Kidney (tissue), 14 donors: ENCODE data around the gene HARBI1. TPM values are rescaled to one million over a fixed set of nuclear protein-coding genes. Genes with fewer than 3 reads are reported as not detected.

Experiments
- DNase-seq, 5 donors: peaks; one replicate each; pipeline ENCODE4 v3.0.0-alpha.2; 2013 to 2020
- FAIRE-seq: peaks from 2 replicates; lab custom pipeline; 2012; peaks lifted over from hg19 to GRCh38; lab: Jason Lieb, UNC
- H3K27ac ChIP-seq, 2 donors: one replicate each; pipeline ENCODE4 v1.7.0; 2013; ENCODE audit warnings: low read depth in 2 of 2, low read length in 2 of 2, inconsistent platforms in 1 of 2
- H3K27me3 ChIP-seq: one replicate; pipeline ENCODE4 v1.7.1; 2013; ENCODE audit warnings: low read length, inconsistent platforms; ENCODE audit not compliant: control insufficient read depth, insufficient read depth
- H3K36me3 ChIP-seq, 3 donors: one replicate each; pipeline versions ENCODE4 v1.7.0 to v1.7.1; 2013; ENCODE audit warnings: low read length in 3 of 3, control low read depth in 1 of 3, inconsistent platforms in 1 of 3; ENCODE audit not compliant: insufficient read depth in 3 of 3, control insufficient read depth in 2 of 3
- H3K4me1 ChIP-seq, 3 donors: one replicate each; pipeline versions ENCODE4 v1.7.0 to v1.7.1; 2013; ENCODE audit warnings: low read length in 3 of 3, inconsistent platforms in 1 of 3, low read depth in 1 of 3; ENCODE audit not compliant: control insufficient read depth in 2 of 3, insufficient read depth in 2 of 3
- H3K4me3 ChIP-seq, 3 donors: one replicate each; pipeline versions ENCODE4 v1.7.0 to v1.8.1; 2013; ENCODE audit warnings: low read length in 3 of 3, control low read depth in 1 of 3, inconsistent platforms in 1 of 3
- H3K9ac ChIP-seq, 3 donors: one replicate each; pipeline versions ENCODE4 v1.7.0 to v1.7.1; 2013; ENCODE audit warnings: low read length in 3 of 3, control low read depth in 1 of 3, inconsistent platforms in 1 of 3
- H3K9me3 ChIP-seq, 3 donors: one replicate each; pipeline versions ENCODE4 v1.7.0 to v1.7.1; 2013; ENCODE audit warnings: low read length in 3 of 3, control low read depth in 1 of 3, inconsistent platforms in 1 of 3; ENCODE audit not compliant: control insufficient read depth in 2 of 3, insufficient read depth in 1 of 3
- CTCF ChIP-seq: IDR thresholded peaks from 3 replicates; pipeline ENCODE4 v1.5.1; 2012; ENCODE audit warnings: mild to moderate bottlenecking, moderate library complexity, borderline replicate concordance; ENCODE audit not compliant: insufficient read depth; ENCODE audit errors: extremely low read depth
- intact Hi-C: fragments of 100-400 bp; cut with DNase I; formaldehyde crosslinking; loops from one replicate; pipeline ENCODE4 v1.11.1; 2022
- polyA plus RNA-seq: library from polyadenylated mRNA; stranded (reverse); fragments of 350-450 nt; fragmentation: Illumina TruSeq; extraction: RNeasy Lipid Tissue Mini Kit (QIAGEN cat#74804); gene quantifications from one replicate; pipeline ENCODE4 v1.2.3, GENCODE V29; 2014; ENCODE audit warnings: low read depth, low replicate concordance; ENCODE audit not compliant: insufficient read depth
- total RNA-seq: library from RNA; stranded (reverse); fragmentation: NEBNext Ultra II Directional; extraction: Animal tissue kit (Norgen Biotek cat#: 25700); gene quantifications from one replicate; pipeline ENCODE4 v1.2.1, GENCODE V29; 2021
- donor health status: control.
- donor health status: control.
- donor health status: control.
- donor health status: control.
- donor health status: control.
- donor health status: DM: yes; HTN: yes; CAD: no.
- donor health status: Normal renal cell carcinoma (clear cell type).

Gene HARBI1
- total and polyA plus RNA-seq, 2 donors from 2014 or later, result 2.5 to 4.0 TPM

GRCh38 chr11:46643531-46643930, 26.5 kb upstream of the HARBI1 start:
- no peak for TF ChIP-seq CTCF
- H3K9me3 ChIP-seq, result no peaks in the 10 kb centered on the region
- H3K4me1 ChIP-seq, result peaks cover 0 to 15% (median 0%) of the 10 kb centered on the region in 3 donors
- no peak overlapping the region for H3K27ac ChIP-seq
- intact Hi-C loops, result no loop called here
- H3K4me3 ChIP-seq, result no peak overlapping the region
- DNase-seq (no peak), FAIRE-seq (no peak)
- peaks cover 2 to 11% (median 5%) of the 10 kb centered on the region in 3 donors for H3K36me3 ChIP-seq
- no peaks in the 10 kb centered on the region for H3K27me3 ChIP-seq
- no peak overlapping the region for H3K9ac ChIP-seq

GRCh38 chr11:46642627-46643335, 25.8 kb upstream of the HARBI1 start:
- H3K36me3 ChIP-seq, result peaks cover 2 to 10% (median 5%) of the 10 kb centered on the region in 3 donors
- no peak for FAIRE-seq
- no peaks in the 10 kb centered on the region for H3K9me3 ChIP-seq

DNA sequence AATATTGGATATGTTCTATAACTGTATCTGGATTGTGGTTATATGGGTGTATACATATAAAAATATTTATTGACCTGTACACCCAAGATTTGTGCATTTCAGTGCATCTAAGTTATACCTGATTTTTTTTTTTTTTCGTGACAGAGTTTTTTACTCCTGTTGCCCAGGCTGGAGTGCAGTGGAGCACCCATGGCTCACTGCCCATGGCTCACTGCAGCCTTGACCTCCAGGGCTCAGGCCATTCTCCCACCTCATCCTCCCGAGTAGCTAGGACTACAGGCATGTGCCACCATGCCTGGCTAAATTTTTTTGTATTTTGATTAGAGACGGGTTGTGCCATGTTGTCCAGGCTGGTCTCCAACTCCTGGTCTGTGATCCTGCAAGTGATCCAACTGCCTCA, 24.6 kb upstream of the HARBI1 start:
- Histone ChIP-seq H3K4me1 (peaks cover 0 to 15% (median 0%) of the 10 kb centered on the region in 3 donors), H3K27me3 (no peaks in the 10 kb centered on the region), H3K27ac (no peak overlapping the region), H3K9ac (no peak overlapping the region), H3K4me3 (no peak overlapping the region), H3K9me3 (no peaks in the 10 kb centered on the region), H3K36me3 (peaks cover 0 to 3% (median 2%) of the 10 kb centered on the region in 3 donors)
- FAIRE-seq (no peak), DNase-seq (no peak)
- TF ChIP-seq CTCF, result no peak
- intact Hi-C loops, result no loop called here

More at GRCh38 chr11:46642627-46643335, 25.8 kb upstream of the HARBI1 start:
- no peaks in the 10 kb centered on the region for H3K27me3 ChIP-seq
- H3K27ac ChIP-seq, result no peak overlapping the region
- H3K9ac ChIP-seq, result no peak overlapping the region
- no peak overlapping the region for H3K4me3 ChIP-seq
- no peak for DNase-seq
- intact Hi-C loops, result no loop called here
- peaks cover 0 to 15% (median 0%) of the 10 kb centered on the region in 3 donors for H3K4me1 ChIP-seq
- TF ChIP-seq CTCF, result no peak
